GM20000 (cell line): ENCODE results near the gene MUC4.

ENCODE experiments used
- DNase-seq: peaks from one replicate; pipeline ENCODE4 v3.0.0; 2012; ENCODE audit warnings: low spot score
- TF ChIP-seq, protein P1 (sequence below): IDR thresholded peaks from 2 replicates; pipeline ENCODE4 v1.5.1; 2012; ENCODE audit warnings: mild to moderate bottlenecking, control low read depth; ENCODE audit errors: extremely low read depth, missing control alignments

The MUC4 gene

DNA sequence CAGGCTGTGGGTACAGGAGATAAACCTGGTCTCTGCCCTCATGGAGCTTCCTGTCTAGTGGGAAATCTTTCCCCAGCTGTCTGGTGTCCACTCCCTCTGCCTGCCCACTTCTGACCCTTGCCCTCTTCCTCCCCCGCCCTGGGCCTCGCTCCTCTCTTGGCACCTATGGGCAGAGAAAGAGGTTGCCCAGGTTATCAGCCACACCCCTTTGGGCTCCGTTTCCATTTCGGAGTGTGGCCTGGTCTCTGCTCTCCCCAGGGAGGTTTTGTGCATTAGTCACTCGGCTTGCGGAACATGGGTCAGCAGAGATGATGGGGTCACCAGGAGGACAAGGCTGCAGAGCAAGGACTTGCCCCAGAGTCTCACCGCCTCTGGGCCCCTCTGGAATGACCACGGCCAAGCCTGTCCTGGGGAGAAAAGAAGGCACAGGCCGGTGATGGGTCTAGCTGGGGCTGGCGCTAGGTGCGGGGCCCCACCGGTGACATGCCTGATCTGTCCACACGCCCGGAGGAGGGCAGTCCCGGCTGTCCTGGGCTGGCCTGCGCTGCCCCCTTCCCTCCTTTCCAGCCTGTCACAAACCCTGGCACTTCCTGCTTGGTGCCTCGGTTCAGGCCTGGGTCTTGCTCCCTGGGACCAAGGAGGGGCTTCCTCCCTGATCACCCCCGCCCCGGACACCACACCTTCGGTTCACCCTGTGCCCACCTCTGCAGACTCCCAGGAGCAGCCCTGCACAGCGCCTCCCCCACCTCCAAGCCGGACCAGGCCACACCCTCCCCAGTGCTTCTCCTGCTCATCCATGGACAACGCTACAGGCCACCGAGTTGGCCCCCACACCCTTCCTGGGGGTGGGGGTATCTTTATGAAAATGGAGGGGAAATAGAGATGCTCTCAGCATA, 35.6 kb upstream of the MUC4 start:
- TF ChIP-seq, protein P1, sequence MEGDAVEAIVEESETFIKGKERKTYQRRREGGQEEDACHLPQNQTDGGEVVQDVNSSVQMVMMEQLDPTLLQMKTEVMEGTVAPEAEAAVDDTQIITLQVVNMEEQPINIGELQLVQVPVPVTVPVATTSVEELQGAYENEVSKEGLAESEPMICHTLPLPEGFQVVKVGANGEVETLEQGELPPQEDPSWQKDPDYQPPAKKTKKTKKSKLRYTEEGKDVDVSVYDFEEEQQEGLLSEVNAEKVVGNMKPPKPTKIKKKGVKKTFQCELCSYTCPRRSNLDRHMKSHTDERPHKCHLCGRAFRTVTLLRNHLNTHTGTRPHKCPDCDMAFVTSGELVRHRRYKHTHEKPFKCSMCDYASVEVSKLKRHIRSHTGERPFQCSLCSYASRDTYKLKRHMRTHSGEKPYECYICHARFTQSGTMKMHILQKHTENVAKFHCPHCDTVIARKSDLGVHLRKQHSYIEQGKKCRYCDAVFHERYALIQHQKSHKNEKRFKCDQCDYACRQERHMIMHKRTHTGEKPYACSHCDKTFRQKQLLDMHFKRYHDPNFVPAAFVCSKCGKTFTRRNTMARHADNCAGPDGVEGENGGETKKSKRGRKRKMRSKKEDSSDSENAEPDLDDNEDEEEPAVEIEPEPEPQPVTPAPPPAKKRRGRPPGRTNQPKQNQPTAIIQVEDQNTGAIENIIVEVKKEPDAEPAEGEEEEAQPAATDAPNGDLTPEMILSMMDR, result no peak
- no peak for DNase-seq

DNA sequence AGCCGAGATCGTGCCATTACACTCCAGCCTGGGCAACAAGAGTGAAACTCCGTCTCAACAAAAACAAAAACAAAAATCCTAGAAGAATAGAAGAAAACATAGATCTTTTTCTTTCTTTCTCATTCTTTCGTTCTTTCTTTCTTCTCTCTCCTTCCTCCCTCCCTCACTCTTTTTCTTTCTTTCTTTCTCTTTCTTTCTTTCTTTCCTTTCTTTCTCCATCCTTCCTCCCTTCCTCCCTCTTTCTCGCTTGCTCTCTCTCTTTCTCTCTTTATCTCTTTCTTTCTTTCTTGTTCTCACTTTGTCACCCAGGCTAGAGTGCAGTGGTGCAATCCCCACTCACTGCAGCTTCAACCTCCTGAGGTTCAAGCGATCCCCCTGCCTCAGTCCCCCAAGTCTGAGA, 33.8 kb upstream of the MUC4 start:
- TF ChIP-seq, protein P1, result no peak
- DNase-seq, result no peak

DNA sequence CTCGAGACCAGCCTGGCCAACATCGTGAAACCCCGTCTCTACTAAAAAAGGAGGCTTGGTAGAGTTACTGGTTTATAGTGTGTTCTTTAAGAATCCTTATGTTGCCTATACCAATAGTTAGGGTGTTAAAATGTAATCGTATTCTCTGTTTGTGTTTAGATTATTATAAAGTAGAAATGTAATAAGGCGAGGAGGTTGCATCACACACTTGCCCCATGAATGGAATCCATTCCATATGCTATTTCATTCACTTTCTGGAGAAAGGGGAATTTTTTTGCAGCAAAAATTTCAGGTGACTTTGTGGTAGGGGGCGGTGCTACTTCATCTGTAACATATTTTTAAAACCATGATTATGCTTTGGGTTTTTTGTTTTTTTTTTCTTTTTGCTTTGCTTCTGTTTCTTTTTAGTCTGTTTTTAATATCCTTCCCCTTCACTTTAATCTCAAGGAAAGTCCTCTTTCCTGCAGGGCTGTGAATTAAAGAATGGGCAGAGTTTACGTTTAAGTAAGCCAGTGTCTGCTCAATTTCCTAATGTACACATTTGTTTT, 33.0 kb upstream of the MUC4 start:
- DNase-seq, result no peak
- TF ChIP-seq, protein P1, result no peak

DNA sequence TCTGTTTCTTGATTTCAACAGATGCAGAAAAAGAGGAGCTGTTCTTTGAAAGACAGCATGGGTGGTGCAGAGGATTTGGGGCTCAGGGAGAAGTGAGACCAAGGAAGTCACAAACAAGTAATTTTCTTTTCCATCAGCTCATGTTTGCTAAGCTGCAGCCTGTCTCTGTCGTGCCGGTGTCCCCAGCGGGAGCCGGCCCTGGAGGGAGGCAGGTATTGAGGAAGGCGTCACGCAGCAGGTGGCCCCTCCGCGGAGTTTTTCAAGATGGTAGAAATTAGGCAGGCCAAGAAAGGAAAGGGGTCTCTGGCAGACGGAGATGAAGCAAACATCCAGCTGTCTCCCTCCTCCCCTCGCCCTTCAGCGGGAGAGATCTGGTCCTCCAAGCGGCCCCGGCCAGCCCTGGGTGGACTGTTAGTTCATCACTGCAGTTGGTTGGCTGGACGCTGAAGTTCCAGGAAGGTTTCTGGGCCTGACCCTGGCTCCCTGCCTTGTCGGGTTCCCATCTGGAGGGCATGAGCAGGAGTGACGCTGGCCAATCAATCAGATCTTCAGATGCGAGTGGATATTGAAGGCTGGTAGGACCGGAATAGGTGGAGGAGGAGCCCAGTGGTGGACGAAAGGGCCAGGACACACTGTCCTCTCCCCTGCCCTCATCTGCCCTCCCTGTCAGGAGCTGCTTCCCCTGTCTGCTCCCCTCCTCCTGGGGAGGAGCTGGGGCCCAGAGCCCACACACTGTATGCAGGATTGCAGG, 27.7 kb upstream of the MUC4 start:
- TF ChIP-seq, protein P1, result no peak
- DNase-seq, result no peak

DNA sequence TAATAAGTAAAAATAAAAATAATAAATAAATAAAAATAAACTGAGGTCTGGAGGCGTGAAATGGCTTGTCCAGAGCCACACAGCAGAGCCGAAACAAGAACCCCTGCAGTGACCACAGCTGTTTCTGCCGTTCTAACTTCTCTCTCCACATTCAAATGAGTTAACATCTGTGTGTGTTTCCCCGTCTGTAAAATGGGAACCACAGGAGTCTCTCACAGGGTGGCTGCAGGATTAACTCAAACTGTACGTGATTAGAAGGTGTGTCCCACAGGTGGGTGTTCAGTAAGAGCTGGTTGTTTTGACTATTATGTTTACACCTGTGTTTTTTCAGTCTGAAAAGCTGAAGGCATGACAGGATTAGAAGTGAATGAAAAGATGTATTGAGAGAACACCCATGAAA, 27.0 kb upstream of the MUC4 start:
- TF ChIP-seq, protein P1, result no peak
- peak; percentile 68 for DNase-seq

DNA sequence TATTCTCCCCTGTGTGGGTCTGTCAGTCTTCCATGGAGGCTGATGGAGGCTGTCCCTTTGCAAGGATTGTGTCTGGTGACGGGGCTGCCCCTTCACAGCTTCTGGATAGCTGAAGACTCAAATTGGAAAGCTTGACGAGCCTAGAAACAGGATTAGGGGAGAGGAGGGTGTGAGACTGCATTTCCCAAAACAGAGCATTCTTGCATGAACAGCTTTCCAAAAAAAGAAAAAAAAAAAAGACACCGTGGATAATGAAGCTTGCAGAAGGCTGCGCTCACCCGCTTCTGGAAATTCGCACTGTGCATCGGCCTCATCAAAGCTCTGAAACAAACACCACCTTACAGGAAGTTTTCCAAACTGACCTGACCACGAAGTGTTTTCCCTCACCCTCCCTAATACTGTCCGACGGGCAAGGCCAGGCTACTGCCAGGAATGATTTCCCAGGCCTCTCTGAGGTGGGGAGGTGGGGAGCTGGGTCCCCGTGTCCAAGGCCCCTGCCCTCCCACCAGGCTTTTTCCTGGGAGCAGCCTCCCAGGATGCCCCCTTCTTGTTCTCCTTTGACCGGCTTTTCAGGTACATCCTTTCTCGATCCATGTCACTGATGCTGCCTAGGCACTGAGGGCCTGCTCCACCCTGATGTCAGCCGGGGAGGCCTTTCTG, 24.9 kb upstream of the MUC4 start:
- TF ChIP-seq, protein P1, result no peak

More for the DNA sequence above, 24.9 kb upstream of the MUC4 start:
- DNase-seq, result no peak
